Measurements from ENCODE around the gene RABGEF1. TPM values are rescaled to one million over a fixed set of nuclear protein-coding genes. Genes with fewer than 3 reads are reported as not detected.

RABGEF1 gene
- total and polyA plus RNA-seq, 2 donors (not counting 3 experiments of a cell fraction or from before 2014, with no cell fraction given) = 11.6 to 15.5 TPM

DNA sequence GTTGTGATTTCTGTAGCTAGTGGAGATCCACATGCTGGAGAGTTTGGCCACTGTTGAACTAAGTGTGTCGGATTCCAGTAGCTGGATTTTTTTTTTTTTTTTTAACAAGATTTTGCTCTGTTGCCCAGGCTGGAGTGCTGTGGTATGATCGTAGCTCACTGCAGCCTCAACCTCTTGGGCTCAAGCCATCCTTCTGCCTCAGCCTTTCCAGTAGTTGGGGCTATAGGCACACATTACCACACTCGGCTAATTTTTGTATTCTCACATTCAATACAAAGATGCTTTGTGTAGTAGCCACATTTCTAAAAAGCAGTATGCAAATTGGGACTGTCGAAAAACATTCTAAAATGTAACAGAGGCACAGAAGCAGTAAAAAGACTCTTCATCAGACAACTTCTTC is 63.5 kb downstream of the RABGEF1 start:
- no peak for FAIRE-seq
- Histone ChIP-seq H3K9me1 (replicated peaks; ENCODE audit: control insufficient read depth, extremely low read depth, insufficient read depth, low read length) (no peaks in the 10 kb centered on the region), H3K79me2 (ENCODE audit: control insufficient read depth, insufficient read depth, low read length) (no peaks in the 10 kb centered on the region), H4K20me1 (replicated peaks; ENCODE audit: control insufficient read depth, extremely low read depth, insufficient read depth, low read length) (no peaks in the 10 kb centered on the region), H3K27me3 (ENCODE audit: control insufficient read depth in 2 of 2, insufficient read depth in 2 of 2, low read length in 2 of 2) (no peaks in the 10 kb centered on the region), H2AFZ (ENCODE audit: low read depth, low read length) (no peak overlapping the region), H3K4me1 (ENCODE audit: control insufficient read depth, extremely low read depth, insufficient read depth, low read length) (no peaks in the 10 kb centered on the region), H3K4me2 (ENCODE audit: insufficient read depth, low read length) (no peak overlapping the region), H3K27ac (ENCODE audit: insufficient read depth, low read depth, low read length) (no peak overlapping the region), H3K4me3 (replicated peaks in 1 of 3; ENCODE audit: insufficient read depth in 1 of 3, low read depth in 1 of 3, low read length in 3 of 3) (no peak overlapping the region), H3K9ac (replicated peaks; ENCODE audit: extremely low read depth, insufficient read depth, low read length) (no peak overlapping the region), H3K36me3 (ENCODE audit: control insufficient read depth in 2 of 2, extremely low read depth in 1 of 2, insufficient read depth in 2 of 2, low read length in 2 of 2) (peaks cover 13 to 34% of the 10 kb centered on the region in 2 experiments), H3K9me3 (replicated peaks; ENCODE audit: control insufficient read depth, insufficient read depth, low read length) (no peaks in the 10 kb centered on the region)
- no peak for TF ChIP-seq JUN (IDR thresholded peaks at IDR 0.05; ENCODE audit: borderline replicate concordance, insufficient read depth, insufficient read length, low read depth)
- dilution Hi-C loops (cut with MboI; ENCODE audit: extremely low pct_ligation_motif_present, low sequenced_read_pairs) (no loop called here), intact Hi-C loops (cut with micrococcal nuclease) (no loop called here)
- ChIA-PET CTCF (interaction anchor here (0.5 kb wide), 1 partner anchor 9 kb away, joined by 4 read pairs; no protein-coding TSS in a partner anchor), POLR2A (no interaction called here)
- no peak for DNase-seq (ENCODE audit: low read depth, low spot score)
- no TSS peak for BruUV-seq (replicated peaks)

DNA sequence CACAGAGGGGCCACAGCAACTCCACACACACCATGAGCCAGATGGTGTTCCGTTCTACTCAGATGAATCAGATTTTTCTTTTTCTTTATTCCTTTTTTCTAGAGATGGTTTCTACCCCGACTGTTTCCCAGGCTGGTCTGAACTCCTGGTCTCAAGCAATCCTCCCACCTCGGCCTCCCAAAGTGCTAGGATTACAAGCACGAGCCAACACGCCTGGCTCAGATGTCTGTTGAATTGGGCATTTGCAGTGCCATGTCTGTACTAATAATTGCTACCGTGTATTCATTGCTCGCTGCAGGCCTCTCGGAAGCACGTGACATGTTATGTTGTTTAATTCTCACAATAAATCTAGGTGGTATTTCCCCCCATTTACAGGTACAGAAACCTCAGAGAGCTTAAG is 67.2 kb downstream of the RABGEF1 start:
- Histone ChIP-seq H3K27me3 (ENCODE audit: control insufficient read depth in 2 of 2, insufficient read depth in 2 of 2, low read length in 2 of 2) (no peaks in the 10 kb centered on the region), H3K4me1 (ENCODE audit: control insufficient read depth, extremely low read depth, insufficient read depth, low read length) (no peaks in the 10 kb centered on the region), H3K27ac (ENCODE audit: insufficient read depth, low read depth, low read length) (no peak overlapping the region), H3K9me3 (replicated peaks; ENCODE audit: control insufficient read depth, insufficient read depth, low read length) (no peaks in the 10 kb centered on the region), H3K4me2 (ENCODE audit: insufficient read depth, low read length) (no peak overlapping the region), H3K4me3 (replicated peaks in 1 of 3; ENCODE audit: insufficient read depth in 1 of 3, low read depth in 1 of 3, low read length in 3 of 3) (no peak overlapping the region), H4K20me1 (replicated peaks; ENCODE audit: control insufficient read depth, extremely low read depth, insufficient read depth, low read length) (no peaks in the 10 kb centered on the region), H3K9ac (replicated peaks; ENCODE audit: extremely low read depth, insufficient read depth, low read length) (no peak overlapping the region), H3K79me2 (ENCODE audit: control insufficient read depth, insufficient read depth, low read length) (no peaks in the 10 kb centered on the region), H3K9me1 (replicated peaks; ENCODE audit: control insufficient read depth, extremely low read depth, insufficient read depth, low read length) (no peaks in the 10 kb centered on the region), H3K36me3 (ENCODE audit: control insufficient read depth in 2 of 2, extremely low read depth in 1 of 2, insufficient read depth in 2 of 2, low read length in 2 of 2) (peaks cover 18 to 27% of the 10 kb centered on the region in 2 experiments), H2AFZ (ENCODE audit: low read depth, low read length) (no peak overlapping the region)
- no peak for DNase-seq (ENCODE audit: low read depth, low spot score)
- intact Hi-C loops (cut with micrococcal nuclease) (no loop called here), dilution Hi-C loops (cut with MboI; ENCODE audit: extremely low pct_ligation_motif_present, low sequenced_read_pairs) (no loop called here)
- no TSS peak for BruUV-seq (replicated peaks)
- TF ChIP-seq JUN (IDR thresholded peaks at IDR 0.05; ENCODE audit: borderline replicate concordance, insufficient read depth, insufficient read length, low read depth) (no peak), MYC (IDR thresholded peaks at IDR 0.05; ENCODE audit: low read depth, low read length) (no peak), POLR2A (IDR thresholded peaks at IDR 0.05; ENCODE audit: low read depth, low read length) (no peak), GATA2 (IDR thresholded peaks at IDR 0.05; ENCODE audit: insufficient read depth, insufficient read length, low read depth, low read length) (no peak), FOS (IDR thresholded peaks at IDR 0.05; ENCODE audit: borderline replicate concordance, insufficient read depth, low read length) (no peak), EZH2 (IDR thresholded peaks at IDR 0.05; ENCODE audit: borderline replicate concordance, low read depth, low read length, severe bottlenecking) (no peak), POLR2AphosphoS5 (IDR thresholded peaks at IDR 0.05; ENCODE audit: insufficient read depth, low read depth, low read length) (no peak)
- TF ChIP-seq, protein P1, sequence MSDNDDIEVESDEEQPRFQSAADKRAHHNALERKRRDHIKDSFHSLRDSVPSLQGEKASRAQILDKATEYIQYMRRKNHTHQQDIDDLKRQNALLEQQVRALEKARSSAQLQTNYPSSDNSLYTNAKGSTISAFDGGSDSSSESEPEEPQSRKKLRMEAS (IDR thresholded peaks at IDR 0.05; ENCODE audit: insufficient read depth, insufficient read length) = no peak
- TF ChIP-seq, protein P2, sequence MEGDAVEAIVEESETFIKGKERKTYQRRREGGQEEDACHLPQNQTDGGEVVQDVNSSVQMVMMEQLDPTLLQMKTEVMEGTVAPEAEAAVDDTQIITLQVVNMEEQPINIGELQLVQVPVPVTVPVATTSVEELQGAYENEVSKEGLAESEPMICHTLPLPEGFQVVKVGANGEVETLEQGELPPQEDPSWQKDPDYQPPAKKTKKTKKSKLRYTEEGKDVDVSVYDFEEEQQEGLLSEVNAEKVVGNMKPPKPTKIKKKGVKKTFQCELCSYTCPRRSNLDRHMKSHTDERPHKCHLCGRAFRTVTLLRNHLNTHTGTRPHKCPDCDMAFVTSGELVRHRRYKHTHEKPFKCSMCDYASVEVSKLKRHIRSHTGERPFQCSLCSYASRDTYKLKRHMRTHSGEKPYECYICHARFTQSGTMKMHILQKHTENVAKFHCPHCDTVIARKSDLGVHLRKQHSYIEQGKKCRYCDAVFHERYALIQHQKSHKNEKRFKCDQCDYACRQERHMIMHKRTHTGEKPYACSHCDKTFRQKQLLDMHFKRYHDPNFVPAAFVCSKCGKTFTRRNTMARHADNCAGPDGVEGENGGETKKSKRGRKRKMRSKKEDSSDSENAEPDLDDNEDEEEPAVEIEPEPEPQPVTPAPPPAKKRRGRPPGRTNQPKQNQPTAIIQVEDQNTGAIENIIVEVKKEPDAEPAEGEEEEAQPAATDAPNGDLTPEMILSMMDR (IDR thresholded peaks at IDR 0.05; ENCODE audit: extremely low read depth in 1 of 2, insufficient read depth in 1 of 2, low read depth in 1 of 2, low read length in 2 of 2) = no peak
- POLR2A ChIA-PET = no interaction called here
- CTCF ChIA-PET = no interaction called here
- no peak for FAIRE-seq

All from endothelial cell of umbilical vein (primary cell).